DOHH2 (cell line): ENCODE data around the gene COL12A1.

Experiments used
- EZH2phosphoT487 ChIP-seq: fragments of 200-600 bp; sonication (generic); IDR thresholded peaks from 2 replicates; pipeline ENCODE4 v1.6.1; 2017; ENCODE audit warnings: borderline replicate concordance, mild to moderate bottlenecking, antibody characterized with exemption, low read length, moderate library complexity, mixed read lengths
- TF ChIP-seq, protein P1 (sequence below): fragments of 200-600 bp; sonication (generic); IDR thresholded peaks from one replicate; pipeline ENCODE4 v1.5.1; 2014; ENCODE audit warnings: antibody characterized with exemption, mild to moderate bottlenecking, low read depth, low read length; ENCODE audit not compliant: poor library complexity, severe bottlenecking

DNA sequence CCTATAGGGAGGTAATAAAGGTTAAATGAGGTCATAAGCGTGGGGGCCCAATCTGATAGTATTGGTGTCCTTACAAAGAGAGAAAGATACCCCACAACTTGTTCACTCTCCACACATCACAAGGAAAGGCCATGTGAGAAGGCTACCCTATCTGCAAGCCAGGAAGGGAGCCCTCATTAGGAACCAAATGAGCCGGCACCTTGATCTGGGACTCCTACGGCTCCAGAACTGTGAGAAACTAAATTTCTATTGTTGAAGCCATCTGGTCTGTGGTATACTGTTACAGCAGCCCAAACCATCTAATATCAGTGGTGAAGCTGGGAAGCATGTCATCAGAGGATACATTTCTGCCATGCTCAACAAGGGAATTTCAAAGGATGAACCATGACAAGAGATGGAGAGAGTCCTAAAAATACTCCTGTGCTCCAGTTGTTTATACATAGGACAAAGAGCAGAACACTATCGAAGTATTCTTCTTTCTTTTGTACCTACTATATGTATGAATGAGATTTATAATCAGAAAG lies 27.3 kb upstream of the COL12A1 start:
- TF ChIP-seq, protein P1, sequence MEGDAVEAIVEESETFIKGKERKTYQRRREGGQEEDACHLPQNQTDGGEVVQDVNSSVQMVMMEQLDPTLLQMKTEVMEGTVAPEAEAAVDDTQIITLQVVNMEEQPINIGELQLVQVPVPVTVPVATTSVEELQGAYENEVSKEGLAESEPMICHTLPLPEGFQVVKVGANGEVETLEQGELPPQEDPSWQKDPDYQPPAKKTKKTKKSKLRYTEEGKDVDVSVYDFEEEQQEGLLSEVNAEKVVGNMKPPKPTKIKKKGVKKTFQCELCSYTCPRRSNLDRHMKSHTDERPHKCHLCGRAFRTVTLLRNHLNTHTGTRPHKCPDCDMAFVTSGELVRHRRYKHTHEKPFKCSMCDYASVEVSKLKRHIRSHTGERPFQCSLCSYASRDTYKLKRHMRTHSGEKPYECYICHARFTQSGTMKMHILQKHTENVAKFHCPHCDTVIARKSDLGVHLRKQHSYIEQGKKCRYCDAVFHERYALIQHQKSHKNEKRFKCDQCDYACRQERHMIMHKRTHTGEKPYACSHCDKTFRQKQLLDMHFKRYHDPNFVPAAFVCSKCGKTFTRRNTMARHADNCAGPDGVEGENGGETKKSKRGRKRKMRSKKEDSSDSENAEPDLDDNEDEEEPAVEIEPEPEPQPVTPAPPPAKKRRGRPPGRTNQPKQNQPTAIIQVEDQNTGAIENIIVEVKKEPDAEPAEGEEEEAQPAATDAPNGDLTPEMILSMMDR = no peak
- no peak for TF ChIP-seq EZH2phosphoT487
